GM21717 (cell line): Measurements from ENCODE around the gene MAGED2.
"Not testable (repeated sequence)": the region's sequence is repeated elsewhere in the genome, so short reads cannot be mapped to it uniquely, and the experiment has no call there.

Experiments used
- ATAC-seq: cut with Tn5 transposase; IDR thresholded peaks from one replicate; pipeline ENCODE4 v1.9.1; 2021; ENCODE audit warnings: mild to moderate bottlenecking, moderate library complexity; ENCODE audit not compliant: unreplicated experiment

Gene MAGED2

DNA sequence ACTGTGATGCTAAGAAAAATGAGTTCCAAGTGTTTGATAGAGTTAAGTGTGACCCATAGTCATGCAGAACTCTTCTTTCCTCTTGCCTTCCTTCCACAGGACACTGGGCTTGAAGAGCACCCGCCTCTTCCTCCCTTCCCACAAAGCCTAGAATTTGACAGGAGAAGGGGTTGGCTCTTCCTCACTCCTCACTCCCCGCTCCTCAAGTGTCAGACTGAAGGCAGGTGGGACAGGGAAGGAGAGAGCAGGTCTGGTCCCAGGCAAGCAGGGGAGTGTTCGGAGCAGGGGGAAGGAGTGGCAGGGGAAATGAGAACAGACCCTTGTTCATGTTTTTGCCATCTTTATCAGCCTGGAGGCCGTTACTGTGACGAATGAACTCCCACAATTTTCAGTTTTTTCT lies 10.7 kb downstream of the MAGED2 start:
- ATAC-seq, result no peak

DNA sequence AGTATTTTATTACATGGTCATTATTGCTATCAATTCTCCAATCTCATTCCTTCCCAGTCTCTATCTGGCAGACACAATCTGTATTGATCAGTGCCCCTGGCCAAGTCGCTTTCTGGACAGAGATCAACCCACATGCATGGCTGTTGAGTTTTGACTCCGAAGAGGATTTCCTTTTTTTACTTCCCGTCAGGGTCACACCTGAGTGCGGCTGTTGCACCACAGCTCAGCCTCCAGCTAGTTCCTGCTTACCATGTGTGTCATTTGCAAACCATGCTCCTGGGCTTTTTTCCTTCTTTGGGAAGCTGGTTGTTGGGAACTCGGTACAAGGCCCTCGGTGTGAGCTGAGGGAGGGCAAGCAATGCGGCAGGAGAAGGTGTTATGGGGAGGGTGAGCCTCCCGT lies 11.7 kb downstream of the MAGED2 start:
- ATAC-seq, result no peak

DNA sequence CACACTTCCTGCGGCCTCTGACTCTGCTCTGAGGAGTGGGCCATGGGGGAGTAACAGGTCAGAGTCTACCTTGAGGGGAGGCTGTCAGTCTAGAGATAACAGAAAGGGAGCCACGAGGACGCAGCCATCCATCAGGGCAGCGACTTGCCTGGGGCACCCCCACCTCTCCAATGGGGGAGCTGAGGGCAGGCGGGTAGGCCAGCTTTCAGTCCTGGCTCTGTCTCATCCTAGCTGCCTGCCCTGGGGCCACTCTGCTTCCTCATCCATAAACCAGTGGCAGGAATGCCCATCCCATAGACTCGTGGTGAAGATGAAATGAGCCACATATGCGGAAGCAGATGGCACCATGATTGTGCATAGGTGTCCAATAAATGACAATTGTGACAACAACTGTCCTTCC lies 13.2 kb downstream of the MAGED2 start:
- no peak for ATAC-seq

DNA sequence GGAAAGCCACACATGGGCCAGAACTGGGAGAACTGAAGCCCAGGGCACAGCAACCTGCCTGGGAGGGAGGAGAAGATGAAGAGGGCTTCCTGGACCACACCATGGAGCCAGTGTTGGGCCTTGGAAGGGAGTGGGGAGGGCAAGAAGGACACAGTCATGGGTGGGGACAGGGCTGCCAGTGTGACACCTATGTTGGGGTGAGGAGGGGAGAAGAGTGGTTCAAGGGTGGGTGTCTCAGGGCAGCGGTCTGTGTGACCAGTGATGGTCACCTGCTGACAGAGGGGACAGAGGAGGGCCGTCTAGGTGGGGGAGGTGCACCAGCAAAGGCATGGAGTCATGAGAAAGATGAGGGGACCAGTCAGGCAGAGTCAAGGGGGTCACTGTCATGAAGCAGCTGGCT lies 13.8 kb downstream of the MAGED2 start:
- no peak for ATAC-seq

- no peak for ATAC-seq
Measured at GRCh38 chrX:54824195-54824594, 16.6 kb downstream of the MAGED2 start.

DNA sequence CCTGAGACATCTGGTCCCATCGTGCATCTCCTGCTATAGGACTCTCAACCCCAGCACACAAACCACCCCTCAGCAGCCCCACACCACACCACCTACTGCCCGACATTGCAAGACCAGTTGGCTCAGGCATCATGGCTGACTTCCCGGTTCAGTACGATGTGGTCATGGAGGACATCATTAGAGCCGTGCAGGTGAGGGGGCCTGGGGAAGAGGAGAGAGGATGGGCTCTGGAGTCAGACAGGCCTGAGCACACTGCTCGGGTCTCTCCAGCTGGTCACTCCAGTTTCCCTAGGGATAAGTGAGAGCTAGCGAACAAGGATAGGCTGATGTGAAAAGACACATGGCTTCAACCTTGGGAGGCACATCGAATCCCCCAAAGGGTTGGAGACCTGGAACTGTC lies 17.2 kb downstream of the MAGED2 start:
- ATAC-seq, result no peak

DNA sequence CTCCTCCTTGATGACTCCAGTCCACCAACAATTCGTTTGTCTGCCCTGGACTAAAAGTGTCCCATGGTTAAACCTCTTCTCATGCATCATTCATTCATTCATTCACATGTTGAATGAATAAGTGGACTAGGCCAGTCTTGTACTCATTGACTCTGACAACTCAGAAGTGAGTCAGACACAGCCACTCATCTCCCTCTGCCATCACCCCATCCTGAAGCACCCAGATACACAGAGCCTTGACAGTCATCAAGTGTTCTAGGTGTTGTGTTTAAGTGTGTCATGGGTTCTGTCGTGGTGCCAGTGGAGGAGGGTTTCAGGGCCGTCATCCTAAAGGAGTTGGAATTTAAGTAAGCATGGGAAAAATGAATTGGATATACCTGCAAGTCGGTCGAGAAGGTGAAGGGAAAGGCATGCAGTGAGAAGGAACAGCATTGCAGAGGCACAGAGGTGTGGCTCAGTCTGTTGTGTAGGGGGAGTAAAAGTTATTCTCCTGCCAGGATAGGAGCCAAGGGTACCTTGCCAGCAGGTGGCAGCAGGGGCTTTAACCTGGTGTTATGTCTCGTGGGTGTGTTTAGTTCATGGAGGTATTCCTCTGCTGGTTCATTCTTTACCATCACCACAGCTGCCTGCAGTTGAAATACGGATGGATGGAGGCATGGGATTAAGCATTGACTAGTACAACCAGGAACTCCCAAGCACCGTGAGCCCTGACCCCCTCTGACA lies 18.3 kb downstream of the MAGED2 start:
- no peak for ATAC-seq

GRCh38 chrX:54826598-54826997 lies 19.1 kb downstream of the MAGED2 start:
- ATAC-seq, result no peak

- ATAC-seq, result no peak
Measured at GRCh38 chrX:54838583-54838982, 31.0 kb downstream of the MAGED2 start.

DNA sequence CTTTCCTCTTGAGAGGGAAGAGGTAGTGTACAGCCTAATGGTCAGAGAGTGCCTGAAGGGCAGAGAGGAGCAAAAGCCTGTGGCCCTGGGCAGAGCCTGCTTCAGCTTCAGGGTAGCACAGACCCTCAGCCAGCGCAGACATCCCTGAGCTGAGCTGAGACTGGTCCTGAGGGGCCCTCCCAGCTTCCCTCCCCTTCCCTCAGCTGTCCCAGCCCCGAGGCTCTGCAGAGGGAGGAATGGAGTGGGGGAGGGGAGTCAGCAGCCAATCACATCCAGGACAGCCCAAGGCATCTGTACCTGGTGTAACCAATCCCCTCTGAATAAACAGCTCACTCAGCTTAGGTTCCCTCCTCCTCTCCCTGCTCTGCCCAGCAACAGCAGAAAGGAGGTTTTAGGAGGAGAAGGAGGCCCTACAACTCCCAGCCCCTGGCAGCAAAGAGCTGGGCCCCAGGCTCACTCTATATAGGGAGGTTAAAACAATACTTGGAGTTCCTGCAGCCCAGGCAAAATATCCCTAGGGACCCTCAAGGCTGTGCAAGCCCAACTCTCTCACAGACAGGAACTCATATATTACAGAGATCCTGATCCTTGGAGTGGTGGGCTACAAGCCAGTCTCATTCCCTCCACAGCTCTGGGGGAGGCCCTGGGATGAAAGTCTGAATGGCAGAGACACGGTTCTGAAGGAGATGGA lies 33.8 kb downstream of the MAGED2 start:
- not testable (repeated sequence) for ATAC-seq

GRCh38 chrX:54842607-54843006 lies 35.1 kb downstream of the MAGED2 start:
- no peak for ATAC-seq

DNA sequence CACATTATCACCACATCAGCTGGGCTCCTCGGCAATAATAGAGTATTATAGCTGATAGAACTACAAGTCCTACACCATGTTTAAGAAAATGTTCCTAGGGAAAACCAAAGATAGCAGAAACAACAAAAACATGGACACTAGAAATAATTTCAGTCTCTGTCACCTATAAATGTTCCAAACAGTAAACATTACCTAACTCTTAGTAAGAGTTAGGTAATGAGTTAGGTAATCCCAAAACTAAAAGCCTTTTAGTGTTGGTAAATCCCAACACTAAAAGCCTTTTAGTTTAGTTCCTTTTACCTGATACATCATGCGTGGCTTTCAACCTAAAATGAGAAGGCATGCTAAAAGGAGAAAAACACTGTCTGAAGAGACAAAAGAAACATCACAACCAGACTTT lies 35.5 kb downstream of the MAGED2 start:
- no peak for ATAC-seq

GRCh38 chrX:54847700-54848099 lies 40.2 kb downstream of the MAGED2 start:
- not testable (repeated sequence) for ATAC-seq

DNA sequence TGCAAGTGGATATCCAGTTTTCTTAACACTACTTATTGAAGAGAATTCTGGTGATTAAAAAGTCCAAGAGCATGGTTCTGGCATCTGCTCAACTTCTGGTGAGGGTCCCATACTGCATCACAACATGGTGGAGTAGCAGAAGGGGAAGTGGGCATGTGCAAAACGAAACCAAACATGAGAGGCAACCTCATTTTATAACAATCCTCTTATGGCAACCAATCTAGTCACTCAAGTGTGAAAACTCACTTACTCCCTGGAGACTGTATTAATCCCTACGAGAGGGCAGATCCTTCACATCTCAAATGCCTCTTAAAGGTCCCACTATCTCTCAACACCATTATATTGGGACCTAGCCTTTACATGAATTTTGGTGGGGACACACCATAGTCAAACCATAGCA lies 57.7 kb downstream of the MAGED2 start:
- no peak for ATAC-seq
